UCSD-AML1 (cell line): ENCODE data around the gene TNK1.
A peak's percentile ranks its signal among the peaks of the same experiment; 100 is the strongest.

Experiments used
- DNase-seq: peaks from one replicate; lab custom pipeline; 2025; ENCODE audit not compliant: unreplicated experiment; lab: John Stamatoyannopoulos, UW

Gene TNK1

DNA sequence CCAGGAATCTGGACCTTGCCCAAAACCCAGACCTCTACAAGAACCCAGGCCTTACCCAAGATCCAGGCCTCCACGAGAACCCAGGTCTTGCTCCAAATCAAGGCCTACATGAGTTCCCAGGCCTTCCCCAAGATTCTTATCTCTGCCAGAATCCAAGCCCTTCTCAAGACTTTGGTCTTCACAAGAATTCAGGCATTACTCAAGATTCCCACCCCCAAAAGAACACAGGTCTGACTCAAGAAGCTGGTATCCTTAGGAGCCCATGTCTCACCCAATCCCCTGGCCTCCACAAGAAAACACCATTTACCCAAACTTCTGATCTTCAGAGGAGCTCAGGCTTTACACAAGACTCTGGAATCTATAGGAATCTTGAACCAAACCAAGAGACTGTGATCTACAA, 50.3 kb downstream of the TNK1 start:
- DNase-seq = no peak

DNA sequence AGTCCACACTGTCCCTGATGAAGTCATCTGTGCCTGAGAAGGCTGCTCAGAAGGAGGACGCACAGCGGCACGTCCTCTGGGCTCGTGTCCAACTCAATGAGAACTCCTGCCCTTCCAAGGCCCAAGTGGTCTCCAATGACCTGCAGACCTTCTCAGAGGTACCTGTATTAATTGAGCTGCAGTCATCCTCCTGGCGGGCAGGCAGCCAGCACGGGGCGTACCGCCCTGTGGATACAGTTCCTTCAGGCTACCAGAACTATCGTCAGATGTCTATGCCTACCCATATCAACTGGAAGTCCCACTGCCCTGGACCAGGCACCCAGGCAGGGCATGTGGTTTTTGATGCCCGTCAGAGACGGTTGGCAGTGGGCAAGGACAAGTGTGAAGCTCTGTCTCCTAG, 51.4 kb downstream of the TNK1 start:
- DNase-seq = no peak

DNA sequence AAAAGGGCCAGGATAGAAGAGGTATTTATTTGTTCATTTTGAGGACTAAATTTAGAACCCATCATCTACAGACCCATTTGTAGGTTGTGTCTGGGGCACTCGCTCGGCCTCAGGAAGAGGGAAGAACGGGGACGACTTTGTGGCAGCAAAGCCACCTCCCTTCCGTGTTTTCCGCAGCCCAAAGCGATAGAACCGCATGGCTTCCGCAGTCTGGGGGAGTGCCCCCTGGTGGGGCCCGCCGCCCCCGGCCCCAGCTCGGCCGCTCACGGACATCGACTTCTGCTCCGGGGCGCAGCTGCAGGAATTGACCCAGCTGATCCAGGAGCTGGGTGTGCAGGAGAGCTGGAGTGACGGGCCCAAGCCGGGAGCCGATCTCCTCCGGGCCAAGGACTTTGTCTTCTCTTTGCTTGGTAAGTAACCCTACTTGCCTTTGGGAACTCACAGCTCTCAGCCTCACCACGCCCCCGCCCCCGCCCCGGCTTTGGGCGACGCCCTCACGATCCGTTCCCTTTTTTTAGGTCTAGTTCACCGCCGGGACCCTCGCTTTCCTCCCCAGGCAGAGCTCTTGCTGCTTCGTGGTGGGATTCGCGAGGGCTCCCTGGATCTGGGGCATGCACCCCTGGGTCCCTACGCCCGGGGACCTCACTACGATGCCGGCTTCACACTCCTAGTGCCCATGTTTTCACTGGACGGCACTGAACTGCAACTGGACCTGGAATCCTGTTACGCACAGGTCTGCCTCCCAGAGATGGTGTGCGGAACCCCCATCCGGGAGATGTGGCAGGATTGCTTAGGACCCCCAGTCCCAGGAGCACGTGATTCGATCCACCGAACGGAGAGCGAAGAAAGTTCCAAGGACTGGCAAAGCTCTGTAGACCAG, 55.0 kb downstream of the TNK1 start:
- DNase-seq = peak; percentile 81

DNA sequence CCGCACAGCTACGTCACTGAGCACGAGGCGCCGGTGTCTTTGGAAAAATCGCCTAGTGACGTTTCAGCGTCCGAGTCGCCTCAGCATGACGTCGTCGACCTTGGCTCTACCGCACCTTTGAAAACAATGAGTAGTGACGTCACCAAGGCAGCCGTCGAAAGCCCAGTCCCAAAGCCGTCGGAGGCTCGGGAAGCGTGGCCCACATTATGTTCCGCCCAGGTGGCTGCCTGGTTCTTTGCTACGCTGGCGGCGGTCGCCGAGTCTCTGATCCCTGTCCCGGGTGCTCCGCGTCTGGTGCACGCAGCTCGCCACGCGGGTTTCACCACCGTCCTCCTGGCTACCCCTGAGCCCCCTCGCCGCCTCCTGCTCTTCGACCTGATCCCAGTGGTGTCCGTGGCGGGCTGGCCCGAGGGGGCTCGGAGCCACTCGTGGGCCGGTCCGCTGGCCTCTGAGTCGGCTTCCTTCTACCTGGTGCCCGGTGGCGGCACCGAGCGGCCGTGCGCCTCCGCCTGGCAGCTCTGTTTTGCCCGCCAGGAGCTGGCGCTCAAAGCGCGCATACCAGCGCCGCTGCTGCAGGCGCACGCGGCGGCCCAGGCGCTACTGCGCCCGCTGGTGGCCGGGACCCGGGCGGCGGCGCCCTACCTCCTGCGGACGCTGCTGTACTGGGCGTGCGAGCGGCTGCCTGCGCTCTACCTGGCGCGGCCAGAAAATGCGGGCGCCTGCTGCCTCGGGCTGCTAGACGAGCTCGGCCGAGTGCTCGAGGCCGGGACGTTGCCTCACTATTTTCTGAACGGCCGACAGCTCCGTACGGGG, 55.9 kb downstream of the TNK1 start:
- peak; percentile 88 for DNase-seq

DNA sequence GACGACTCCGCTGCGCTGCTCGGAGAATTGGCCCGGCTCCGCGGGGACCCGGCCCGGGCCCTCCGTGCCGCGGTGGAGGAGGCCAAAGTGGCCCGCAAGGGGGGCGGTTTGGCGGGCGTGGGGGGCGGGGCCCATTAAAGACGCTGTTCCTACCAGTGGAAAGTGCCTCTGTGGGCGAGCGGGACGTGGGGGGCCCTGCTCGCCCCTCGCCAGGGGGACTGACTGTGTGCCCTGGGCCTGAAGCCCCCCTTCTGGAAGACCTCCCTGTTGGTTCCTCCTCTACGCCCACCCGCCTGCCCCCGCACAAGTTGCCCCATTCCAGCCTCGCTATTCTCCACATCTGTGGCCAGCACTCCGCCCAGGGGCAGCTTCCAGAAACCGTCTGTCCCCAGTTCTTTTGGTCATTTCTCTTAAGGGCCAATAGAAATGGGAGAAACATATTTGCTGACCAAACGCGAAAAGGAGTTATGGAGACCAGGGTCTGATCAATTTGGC, 56.5 kb downstream of the TNK1 start:
- no peak for DNase-seq

DNA sequence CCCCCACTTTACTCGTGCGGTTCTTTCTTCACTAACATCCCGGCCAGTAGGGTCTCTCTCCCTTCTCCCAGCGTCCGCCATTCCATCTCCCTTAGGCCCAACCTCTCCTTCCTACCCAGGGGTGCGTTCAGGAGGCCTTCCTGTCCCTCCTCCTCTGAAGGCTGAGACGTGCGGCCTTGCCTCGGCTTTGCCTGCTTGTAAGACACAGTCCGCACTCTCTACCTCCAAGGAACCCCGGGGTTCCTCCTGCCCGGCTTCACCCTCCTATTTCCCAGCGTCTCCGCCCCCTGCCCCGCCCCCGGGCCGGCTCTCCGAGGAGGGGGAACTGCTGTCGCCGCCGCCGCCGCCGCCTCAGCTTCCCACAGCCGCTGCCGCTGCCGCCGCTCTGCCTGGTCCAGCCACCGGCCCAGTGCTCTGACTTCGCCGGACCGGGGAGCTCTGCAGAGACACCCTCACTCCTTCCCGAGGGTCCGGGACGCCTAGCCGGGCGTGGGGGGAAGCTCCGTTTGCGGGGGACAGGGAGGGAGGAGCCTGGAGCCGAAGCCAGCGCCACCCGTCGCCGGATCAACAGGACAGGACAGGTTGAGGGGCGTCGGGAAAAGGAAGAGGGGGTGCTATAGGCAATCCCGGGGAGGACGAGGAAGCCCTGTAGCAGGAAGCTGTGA, 57.2 kb downstream of the TNK1 start:
- peak; percentile 72 for DNase-seq

DNA sequence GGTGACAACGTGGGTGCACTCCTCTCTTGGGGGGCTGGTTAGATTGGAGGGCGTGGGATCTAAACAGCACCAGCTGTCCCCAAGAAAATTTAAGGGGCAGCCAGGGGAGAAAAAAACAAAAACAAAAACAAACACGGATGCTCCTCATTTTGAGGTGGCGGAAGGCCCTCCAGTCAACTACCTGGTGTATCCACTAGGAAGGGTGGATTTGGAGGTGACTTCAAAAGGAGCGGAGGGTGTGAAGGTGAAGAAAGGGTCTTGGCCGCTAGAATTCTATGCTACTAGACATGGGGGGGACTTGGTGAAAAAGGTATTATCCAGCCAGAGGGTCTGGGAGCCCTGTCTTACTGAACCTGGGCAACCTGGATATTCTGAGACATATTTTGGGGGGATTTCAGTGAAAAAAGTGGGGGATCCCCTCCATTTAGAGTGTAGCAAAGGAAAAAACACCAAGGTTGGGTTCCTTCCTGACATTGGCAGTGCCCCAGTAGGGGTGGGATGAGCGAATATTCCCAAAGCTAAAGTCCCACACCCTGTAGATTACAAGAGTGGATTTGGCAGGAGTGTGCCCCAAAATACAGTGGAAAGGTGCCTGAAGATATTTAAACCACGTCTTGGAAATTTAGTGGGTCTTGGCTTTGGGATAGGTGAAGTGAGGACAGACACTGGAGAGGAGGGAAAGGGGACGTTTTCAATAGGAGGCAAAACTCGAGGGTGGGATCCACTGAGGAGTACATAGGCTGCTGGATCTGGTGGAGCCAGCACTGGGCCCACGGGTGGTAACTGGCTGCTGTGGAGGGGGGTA, 58.0 kb downstream of the TNK1 start:
- no peak for DNase-seq
